HG03378 (cell line): Measurements from ENCODE around the gene NENF.
A peak's percentile ranks its signal among the peaks of the same experiment; 100 is the strongest.
"Not testable (repeated sequence)": the region's sequence is repeated elsewhere in the genome, so short reads cannot be mapped to it uniquely, and the experiment has no call there.

ENCODE experiments used
- ATAC-seq: cut with Tn5 transposase; IDR thresholded peaks from one replicate; pipeline ENCODE4 v1.9.1; 2021; ENCODE audit warnings: mild to moderate bottlenecking, moderate library complexity; ENCODE audit not compliant: unreplicated experiment

Gene NENF

DNA sequence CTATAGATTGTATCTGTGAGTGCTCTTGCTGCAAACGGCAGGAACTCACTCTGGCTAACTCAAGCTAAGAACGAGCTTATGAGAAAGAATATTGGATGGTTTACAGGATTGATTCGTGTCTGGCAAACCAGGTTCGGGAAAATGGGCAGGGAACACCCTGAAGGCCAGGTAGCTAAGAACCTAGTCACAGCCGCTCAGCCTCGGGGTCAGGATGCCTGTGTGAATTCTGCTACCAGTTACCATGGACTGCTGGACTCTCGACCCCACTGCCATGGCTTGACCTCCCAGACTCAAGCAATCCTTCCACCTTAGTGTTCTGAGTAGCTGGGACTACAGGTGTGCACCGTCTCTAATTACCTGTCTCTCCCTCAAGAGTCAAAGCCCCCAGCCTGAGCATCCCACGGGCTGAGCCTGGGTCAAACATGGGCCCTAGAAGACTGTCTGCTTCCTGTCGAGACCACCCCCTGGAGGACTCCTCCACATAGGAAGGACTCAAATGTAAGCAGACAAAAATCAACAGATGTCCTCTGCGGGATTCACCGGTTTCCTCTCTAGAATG, 45.8 kb downstream of the NENF start:
- ATAC-seq = no peak

DNA sequence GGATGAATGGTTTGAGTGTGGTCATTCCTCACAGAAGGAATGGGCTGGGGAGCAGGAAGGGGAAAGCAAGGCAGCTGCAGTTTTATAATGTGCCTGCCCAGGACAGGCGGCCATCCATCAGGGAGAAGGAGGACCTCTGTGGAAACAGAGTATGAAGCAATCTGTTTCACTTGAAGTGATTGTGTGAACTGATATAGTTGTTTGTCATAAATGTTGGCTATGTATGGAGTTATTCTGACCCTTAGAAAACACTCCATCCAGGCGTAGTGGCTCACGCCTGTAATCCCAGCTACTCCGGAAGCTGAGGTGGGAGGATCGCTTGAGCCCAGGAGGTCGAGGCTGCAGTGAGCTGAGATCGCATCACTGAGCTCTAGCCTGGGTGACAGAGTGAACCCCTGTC, 46.5 kb downstream of the NENF start:
- no peak for ATAC-seq

DNA sequence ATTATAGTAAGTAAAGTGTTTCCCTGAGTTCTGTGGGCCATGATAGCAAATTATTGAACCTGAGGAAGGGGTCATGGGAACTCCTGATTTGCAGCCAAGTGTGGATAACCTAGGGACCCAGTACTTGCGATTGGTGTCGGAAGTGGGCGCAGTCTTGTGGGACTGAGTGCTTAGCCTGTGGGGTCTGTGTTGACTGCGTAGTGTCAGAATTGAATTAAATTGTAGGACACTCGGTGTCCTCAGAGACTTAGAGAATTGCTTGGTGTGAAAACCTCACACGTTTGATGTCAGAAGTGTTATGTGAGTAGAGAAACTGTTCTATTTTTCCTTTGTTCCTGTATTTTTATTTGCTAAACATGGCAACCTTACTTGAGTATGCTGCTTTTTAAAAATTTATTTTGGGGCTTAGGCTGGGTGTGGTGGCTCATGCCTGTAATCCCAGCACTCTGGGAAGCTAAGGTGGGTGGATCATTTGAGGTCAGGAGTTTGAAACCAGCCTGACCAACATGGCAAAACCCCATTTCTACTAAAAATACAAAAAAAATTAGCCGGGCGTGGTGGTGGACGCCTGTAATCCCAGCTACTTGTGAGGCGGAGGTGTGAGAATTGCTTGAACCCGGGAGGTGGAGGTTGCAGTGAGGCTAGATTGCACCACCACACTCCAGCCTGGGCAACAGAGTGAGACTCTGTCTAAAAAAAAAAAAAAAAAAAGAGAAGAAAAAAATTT, 48.2 kb downstream of the NENF start:
- ATAC-seq = not testable (repeated sequence)

DNA sequence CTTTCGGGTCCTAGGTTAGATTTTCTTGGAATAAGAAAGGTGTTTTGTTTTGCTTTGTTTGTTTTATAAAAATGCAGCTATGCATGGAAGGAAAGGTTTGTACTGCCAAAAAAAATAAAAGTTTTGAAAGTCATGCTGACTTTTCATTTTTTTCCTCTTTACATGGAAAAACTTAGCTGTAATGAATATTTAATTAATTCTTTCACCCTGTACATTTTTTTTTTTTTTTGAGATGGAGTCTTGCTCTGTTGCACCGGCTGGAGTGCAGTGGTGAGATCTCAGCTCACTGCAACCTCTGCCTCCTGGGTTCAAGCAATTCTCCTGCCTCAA, 48.7 kb downstream of the NENF start:
- ATAC-seq = no peak

DNA sequence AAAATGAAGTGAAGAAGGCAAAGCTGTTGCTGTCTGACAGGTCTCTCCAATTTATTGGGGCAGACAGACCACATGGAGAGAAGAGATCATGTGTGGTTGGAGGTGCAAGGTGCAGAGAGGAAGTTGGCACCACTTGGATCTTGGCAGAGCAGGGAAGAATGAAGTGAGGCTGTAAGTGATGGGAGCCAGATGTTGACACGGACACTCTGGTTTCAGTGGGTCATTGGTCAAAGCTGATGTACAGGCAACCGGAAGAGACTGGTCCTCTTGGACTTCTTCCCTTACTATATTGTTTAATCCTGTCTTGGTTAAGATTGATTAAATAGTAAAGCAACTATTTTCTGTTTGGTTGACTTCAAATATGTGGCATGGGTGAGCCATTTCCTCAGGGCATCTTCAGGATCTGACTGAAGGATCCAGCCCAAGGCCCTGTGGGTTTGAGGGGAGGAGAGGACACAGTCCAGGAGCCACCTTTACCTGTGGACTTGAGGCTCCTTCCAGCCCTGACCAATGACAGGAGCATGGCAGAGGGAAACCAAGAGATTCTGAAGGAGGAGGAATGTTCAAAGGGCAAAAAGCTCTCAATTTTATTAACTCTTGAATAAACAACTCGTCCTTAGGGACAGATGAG, 49.4 kb downstream of the NENF start:
- ATAC-seq = no peak

DNA sequence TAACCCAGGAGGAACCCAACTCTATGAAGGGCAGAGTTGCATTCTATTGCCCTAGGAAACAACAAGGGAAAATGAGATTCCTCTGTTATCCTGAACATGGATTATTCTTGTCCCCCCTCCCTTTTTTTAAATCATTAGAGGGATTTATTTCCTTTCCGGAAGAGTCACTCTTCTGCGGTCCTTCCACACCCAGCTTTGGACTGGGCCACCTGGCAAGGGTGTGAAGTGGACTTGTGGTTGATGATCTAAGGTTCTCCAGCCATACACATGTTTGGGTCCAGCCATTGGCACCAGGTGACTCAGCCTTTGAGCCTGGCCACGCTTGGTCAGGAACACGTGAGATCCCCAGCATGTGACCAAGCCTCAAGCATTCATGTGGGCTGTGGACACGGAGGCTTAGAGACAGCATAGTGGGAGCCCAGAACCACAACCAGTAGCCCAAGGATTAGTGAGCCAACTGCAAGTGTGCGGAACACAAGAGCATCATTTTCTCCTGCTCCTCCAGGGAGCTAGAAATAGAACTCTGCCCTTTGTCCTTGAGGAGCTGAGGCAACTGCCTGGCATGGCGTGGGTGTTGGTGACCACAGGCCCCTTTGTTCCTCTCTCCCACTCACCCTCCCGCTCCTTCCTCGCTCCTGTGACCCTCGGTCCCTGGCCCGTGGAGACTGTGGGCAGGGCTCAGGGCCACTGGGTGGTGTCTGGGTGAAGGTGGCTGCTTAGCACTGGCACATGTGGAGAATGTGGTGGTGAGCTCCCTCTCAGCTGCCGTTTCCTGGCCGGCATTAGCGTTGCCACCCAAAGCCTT, 50.1 kb downstream of the NENF start:
- no peak for ATAC-seq

DNA sequence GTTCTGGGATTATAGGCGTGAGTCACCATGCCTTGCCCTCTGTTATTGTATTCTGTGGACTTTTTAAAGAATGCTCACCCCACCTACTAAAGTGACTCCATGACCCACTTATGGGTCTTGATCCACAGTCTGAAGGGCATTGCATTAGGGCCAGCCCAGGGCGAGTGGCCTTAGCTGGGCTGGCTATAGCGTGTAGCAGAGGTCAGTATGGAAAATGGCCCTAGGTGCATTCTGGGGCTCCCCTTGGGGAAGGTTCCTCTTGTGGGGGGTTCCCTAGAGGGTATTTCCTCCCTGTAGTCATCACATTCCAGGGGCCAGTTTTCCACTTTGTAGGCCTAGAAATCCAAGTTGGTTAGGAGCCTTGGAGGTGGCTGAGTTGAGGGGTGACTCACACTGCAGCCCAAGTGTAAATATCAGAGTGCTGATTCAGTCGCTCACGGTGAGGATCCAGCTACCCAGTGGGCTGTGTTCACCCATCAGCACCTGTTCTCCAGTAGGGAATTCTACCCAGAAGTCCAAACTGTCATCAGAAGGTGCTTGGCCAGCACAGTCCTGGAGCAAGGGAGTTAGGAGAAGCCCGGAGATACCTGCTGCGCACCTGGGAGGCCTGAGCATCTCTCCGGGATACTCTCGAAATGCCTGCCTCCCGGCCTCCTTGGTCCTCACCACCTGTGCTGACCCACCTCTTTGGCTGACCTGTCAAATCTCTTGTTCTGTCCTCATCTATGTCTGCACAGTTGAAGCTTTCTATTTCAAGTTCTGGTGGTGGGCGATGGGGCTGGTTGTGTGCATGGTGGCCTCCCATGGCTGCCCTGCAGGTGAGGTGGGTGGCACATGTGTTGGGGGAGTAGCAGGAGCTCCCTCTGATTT, 52.2 kb downstream of the NENF start:
- ATAC-seq = no peak

DNA sequence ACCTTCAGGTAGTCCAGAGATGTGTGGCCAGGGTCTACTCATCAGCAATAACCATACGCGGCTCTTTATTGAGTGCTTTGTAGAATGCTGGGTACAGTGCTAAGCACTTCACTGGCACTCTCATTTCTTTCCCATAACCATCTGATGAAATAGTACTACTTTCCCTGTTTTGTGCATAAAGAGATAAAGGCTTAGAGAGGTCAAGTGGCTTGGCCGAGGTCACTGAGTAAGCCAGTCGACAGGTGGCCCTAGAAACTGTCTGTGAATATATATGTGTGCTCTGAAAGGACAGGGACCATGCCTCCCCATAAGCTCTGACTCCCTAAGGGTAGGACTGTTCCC, 52.8 kb downstream of the NENF start:
- ATAC-seq = no peak

DNA sequence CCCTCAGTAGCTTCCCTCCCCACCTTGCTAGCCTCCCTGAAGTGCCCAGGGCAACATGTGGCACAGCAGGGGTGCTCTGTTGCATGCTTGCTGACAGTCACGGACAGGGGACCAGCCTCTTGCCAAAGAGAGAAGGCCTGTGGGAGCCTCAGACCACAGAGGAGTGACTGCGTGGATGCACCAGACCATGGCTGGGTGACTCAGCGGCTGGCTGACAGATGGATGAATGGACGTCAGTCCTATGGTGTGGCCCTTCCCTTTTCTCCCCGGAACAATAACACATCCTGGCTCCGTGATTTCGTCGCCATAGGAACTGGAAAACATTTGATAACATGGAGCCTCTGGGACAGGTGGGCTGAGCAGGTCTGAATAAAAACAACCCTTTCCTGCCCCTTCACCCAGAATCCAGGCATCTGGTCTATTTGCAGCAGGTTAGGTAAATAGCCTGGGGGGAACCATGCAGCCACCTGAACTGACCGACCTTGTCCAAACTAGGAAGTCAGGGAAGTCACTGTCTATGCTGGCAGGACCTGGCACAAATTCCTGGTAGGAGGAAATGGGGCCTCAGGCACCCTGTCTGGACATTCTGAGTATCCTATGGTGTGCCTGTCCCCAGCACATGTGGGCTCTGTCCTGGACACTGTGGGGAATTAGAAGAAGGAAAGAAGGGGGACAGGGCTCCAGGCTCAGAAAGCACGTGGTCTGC, 53.3 kb downstream of the NENF start:
- no peak for ATAC-seq

DNA sequence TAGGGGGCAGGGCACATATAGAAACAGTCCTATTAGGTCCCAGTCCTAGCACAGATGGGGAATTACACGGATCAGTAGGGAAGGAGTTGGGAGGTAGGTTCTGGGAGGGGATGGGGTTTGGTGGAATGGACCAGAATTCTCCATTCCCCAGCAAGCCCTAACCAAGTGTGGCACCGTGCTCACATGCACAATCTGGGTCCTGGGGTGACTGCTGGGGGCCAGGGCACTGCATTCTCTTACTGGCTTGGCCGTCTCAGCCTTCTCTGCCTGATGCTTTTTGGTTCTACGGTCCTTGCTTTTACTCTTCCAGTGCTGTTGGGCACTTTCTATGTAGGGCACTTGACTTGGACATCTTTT, 53.9 kb downstream of the NENF start:
- no peak for ATAC-seq

DNA sequence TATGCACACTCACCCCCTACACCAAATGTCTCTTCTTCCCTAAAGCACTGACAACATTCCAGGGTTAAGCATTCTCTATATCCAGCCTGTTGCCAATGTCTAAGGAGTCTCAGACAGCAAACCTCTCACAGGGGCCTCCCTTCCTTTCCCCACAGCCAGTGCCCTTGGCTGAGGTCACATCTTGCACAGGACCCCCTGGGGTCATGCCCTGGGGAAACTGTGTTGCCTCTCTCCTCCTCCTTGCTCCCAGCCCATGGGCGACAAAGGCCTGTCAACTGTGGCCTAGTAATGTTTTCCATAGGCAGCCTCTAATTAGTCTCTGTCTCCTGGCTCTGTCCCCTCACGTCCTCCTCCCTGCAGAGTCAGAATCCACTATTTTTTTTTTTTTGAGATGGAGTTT, 54.6 kb downstream of the NENF start:
- ATAC-seq = no peak

DNA sequence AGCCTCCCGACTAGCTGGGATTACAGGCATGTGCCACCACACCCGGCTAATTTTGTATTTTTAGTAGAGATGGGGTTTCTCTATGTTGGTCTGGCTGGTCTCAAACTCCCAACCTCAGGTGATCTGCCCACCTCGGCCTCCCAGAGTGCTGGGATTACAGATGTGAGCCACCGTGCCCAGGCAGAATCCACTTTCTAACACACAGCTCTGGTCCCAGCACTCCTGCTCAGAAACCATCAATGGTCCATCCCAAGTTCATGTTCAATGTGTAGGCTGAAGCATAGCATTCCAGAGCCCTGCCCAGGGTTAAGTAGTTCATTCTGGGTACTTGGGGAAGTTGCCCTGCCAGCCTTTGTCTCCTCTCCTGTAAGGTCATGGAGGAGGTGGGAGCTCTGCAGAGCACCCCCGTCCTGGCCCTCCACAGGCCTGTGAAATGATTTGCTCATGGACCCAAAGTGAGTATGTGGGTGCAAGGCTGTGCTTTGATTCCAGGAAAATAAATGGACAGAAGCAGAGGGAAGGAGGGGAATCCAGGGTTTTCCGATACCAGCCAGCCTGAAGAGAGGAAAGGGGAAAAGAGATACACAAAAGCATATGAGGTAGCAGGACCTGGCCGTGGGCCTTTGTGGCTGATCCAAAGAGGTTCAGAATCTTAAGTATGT, 55.2 kb downstream of the NENF start:
- no peak for ATAC-seq

DNA sequence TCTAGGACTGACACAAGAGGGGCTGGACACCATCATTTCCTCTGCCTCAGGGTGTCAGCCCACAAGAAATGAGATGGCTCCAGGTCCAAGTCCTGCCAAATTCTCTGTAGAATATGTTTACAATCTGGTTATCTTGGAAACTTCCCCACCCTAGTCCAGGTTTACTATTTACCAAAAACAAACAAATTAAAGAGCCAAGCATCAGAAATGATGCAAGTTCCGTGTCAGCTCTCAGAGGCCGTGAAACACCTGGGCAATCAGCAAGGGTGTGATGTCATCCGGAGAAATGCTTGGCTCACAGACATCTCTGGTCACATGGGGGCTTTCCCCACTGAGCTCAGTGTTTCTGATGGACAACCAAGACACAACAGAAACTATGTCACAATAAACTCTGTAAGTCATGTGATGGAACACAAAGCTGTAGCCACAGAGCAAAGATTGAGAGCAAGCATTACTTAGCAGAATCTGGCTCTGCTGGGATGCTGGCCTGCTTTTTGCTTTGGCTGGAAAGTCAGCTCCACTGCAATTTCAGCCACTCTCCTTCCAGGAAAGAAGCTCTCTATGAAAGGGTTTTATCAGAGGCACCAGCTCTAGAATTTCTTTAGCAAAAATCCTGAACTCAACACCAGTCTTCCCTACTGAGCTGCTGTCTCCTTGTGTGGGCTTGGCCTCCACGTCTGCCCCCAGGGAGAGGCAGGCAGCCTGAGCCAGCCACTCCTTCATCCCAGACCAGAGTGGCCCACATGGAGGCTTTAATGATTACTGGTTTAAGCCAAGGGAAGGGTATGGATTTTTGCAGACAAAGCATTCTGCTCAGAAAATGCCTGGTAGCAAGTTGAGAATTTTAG, 55.9 kb downstream of the NENF start:
- peak; percentile 71 for ATAC-seq

DNA sequence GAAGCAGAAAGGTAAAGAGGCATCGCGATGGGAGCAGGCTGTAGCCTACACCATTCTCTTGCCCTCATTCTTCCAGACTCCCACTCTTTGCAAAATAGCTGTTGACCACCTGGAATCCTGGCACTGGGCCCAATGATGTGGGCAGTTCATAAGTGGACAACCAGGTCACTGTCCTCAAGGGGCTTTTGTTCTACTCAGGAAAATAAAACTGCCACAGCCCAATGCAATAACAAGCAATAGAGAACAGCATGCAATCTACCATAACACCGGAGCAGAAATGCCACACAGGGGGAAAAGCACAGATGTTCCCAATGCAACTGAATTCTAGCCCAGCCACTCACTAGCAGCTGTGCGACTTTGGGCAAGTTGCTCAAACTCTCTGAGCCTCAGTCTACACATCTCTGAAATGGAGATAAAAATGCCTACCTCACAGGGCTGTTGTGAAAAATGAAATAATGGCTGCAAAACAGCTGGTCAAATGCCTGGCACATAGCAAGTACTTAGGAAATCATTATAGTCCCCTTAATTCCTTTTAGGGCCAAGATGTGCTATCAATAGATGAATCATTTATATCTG, 56.7 kb downstream of the NENF start:
- ATAC-seq = no peak

DNA sequence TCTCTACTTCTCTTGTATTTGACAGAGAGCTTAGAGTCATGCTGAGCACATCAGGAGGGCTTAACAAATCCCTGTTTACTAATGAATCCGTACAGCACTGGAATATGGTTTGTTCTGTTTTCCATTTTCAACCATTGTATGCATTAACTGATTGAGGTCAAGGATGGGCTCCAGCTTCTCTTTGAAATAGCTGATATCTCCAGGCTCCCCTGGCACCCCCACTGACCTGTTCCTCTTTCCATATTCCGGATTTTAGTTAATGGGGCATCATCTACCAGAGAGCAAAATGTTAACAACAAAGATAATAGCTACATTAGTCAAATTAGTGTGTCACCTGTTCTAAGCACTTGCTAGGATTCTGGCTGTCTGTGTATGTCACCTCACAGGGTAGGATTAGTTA, 57.6 kb downstream of the NENF start:
- ATAC-seq = no peak

DNA sequence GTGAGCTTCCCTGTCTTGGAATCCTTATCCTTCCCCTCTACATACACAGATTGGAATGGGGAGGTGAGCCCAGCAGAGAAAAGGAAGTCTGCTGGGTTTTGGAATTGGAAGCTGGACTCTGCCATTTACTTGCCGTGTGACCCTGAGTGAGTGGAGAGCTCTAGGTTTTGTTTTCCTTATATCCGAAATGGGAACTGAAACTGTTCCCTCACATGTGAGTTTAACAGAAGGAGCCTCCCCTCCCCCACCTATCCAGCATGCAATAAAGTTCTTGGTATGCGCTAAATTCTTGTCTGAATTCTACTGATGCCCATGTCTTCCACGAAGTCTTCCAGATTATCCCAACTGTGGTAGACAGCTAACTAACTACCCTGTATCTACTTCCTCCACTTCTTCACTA, 58.7 kb downstream of the NENF start:
- no peak for ATAC-seq
